HG03558 (cell line): ENCODE data around the gene ATAD3C.

Experiments used
- ATAC-seq: cut with Tn5 transposase; IDR thresholded peaks from one replicate; pipeline ENCODE4 v1.9.1; 2021; ENCODE audit warnings: moderate number of reproducible peaks; ENCODE audit not compliant: unreplicated experiment; ENCODE audit errors: extremely low read depth

ATAD3C gene

GRCh38 chr1:1430114-1430982 is 19.1 kb upstream of the ATAD3C start:
- ATAC-seq, result no peak

- no peak for ATAC-seq
Measured at GRCh38 chr1:1430992-1431844, 18.3 kb upstream of the ATAD3C start.

GRCh38 chr1:1431845-1432273 is 17.6 kb upstream of the ATAD3C start:
- ATAC-seq, result no peak

GRCh38 chr1:1432274-1432950 is 17.1 kb upstream of the ATAD3C start:
- ATAC-seq, result no peak

GRCh38 chr1:1432951-1433803 is 16.3 kb upstream of the ATAD3C start:
- ATAC-seq, result no peak

- no peak for ATAC-seq
Measured at GRCh38 chr1:1433804-1434130, 15.7 kb upstream of the ATAD3C start.

GRCh38 chr1:1434131-1434823 is 15.2 kb upstream of the ATAD3C start:
- ATAC-seq, result no peak

- ATAC-seq, result no peak
Measured at GRCh38 chr1:1434824-1435105, 14.7 kb upstream of the ATAD3C start.

- ATAC-seq, result no peak
Measured at GRCh38 chr1:1435106-1435903, 14.2 kb upstream of the ATAD3C start, which contains the start of gene VWA1. VWA1 (plus strand) TSS chr1:1435690; CDS start chr1:1435749, 59 bp downstream.

- ATAC-seq, result no peak
Measured at GRCh38 chr1:1435911-1436629, 13.4 kb upstream of the ATAD3C start.

- ATAC-seq, result no peak
Measured at GRCh38 chr1:1436630-1437032, 12.9 kb upstream of the ATAD3C start.

- no peak for ATAC-seq
Measured at GRCh38 chr1:1437033-1437903, 12.2 kb upstream of the ATAD3C start.

GRCh38 chr1:1437904-1438376 is 11.5 kb upstream of the ATAD3C start:
- ATAC-seq, result no peak

GRCh38 chr1:1438531-1439381 is 10.7 kb upstream of the ATAD3C start:
- ATAC-seq, result no peak

GRCh38 chr1:1439546-1440261 is 9.8 kb upstream of the ATAD3C start:
- ATAC-seq, result no peak
